SIG-M5 treated with dmso at 0.1 percent for 504 hours (cell line): ENCODE data around the gene SAMD11.

ENCODE experiments used
- DNase-seq: peaks from one replicate; lab custom pipeline; 2025; ENCODE audit not compliant: unreplicated experiment; lab: John Stamatoyannopoulos, UW

The SAMD11 gene

GRCh38 chr1:962381-963300 lies 38.9 kb downstream of the SAMD11 start:
- no peak for DNase-seq

GRCh38 chr1:963301-963651 lies 39.6 kb downstream of the SAMD11 start:
- no peak for DNase-seq

- DNase-seq = no peak
These were observed 40.2 kb downstream of the SAMD11 start for GRCh38 chr1:963746-964525.

GRCh38 chr1:964691-965525 lies 41.2 kb downstream of the SAMD11 start:
- DNase-seq = no peak

- DNase-seq = no peak
These were observed 41.9 kb downstream of the SAMD11 start for GRCh38 chr1:965526-966134.

GRCh38 chr1:966135-966703 lies 42.5 kb downstream of the SAMD11 start, which contains the start of gene PLEKHN1:
TSS of gene PLEKHN1 (plus strand) at chr1:966482. CDS start at chr1:966532, 50 bp downstream.
- DNase-seq = no peak

- peak; percentile 17 for DNase-seq
These were observed 43.1 kb downstream of the SAMD11 start for GRCh38 chr1:966704-967300.

- no peak for DNase-seq
These were observed 44.0 kb downstream of the SAMD11 start for GRCh38 chr1:967466-968343.

GRCh38 chr1:969260-969855 lies 45.6 kb downstream of the SAMD11 start:
- DNase-seq = no peak

GRCh38 chr1:970242-970972 lies 46.7 kb downstream of the SAMD11 start:
- no peak for DNase-seq

- no peak for DNase-seq
These were observed 47.4 kb downstream of the SAMD11 start for GRCh38 chr1:970973-971730.

GRCh38 chr1:971751-972506 lies 48.2 kb downstream of the SAMD11 start:
- no peak for DNase-seq

- DNase-seq = no peak
These were observed 49.2 kb downstream of the SAMD11 start for GRCh38 chr1:972726-973458.

- DNase-seq = no peak
These were observed 50.0 kb downstream of the SAMD11 start for GRCh38 chr1:973459-974292.

GRCh38 chr1:974293-974640 lies 50.5 kb downstream of the SAMD11 start:
- DNase-seq = no peak
